Heart left ventricle (tissue), 13 donors: ENCODE measurements around the gene APOA1.

Experiments
- CTCF ChIP-seq, 12 donors: fragments of 200-600 bp; sonication (generic) in 4 of 12; IDR thresholded peaks; one replicate each; pipeline versions ENCODE4 v1.5.0 to v1.8.0; 2018 to 2022; ENCODE audit warnings: antibody characterized with exemption in 12 of 12, mild to moderate bottlenecking in 5 of 12
- POLR2A ChIP-seq, 2 donors: fragments of 450-650 bp; IDR thresholded peaks; one replicate each; pipeline ENCODE4 v1.6.1; 2017; ENCODE audit warnings: antibody characterized with exemption in 2 of 2, mild to moderate bottlenecking in 2 of 2, moderate library complexity in 2 of 2
- donor health status: ischemic (EF 13 %, LVEDD 7.1; RV severe dilation, severe dysfunction).
- donor health status: DM: no; HTN: yes; CAD: no.
- donor health status: DM: no; HTN: no; CAD: no.
- donor health status: ischemic (EF 25% LVEDD 6.9; RV normal size, moderate dysfunction).
- donor health status: ischemic (EF 25% LVEDD 5.7; RV mildly dilated, moderate dysfunction).
- donor health status: ischemic (EF 35%, LVEDD 5.7; RV mildly dilated, moderate dysfunction).
- donor health status: nonischemic (EF 11% LVEDD 7.7; RV severe dilation, severe dysfunction).
- donor health status: DM: yes; HTN: yes; CAD: no.
- donor health status: PGD.
- donor health status: ischemic (EF 29% LVEDD 5.4; RV normal size, mild dysfunction).
- donor health status: nonischemic (EF 23%, LVEDD 6.1; RV moderate dilation, normal function).

DNA sequence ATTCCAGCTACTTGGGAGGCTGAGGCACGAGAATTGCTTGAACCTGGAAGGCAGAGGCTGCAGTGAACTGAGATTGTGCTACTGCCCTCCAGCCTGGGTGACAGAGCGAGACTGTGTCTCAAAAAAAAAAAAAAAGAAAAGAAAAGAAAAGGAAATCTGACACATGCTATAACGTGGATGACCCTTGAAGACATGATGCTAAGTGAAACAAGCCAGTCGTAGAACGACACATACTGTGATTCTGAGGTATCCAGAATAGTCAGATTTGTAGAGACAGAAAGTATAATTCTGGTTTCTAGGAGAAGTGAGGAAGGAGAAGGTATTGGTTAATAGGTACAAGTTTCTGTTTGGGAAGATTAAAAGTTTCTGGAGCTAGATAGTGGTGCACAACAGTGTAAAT lies 39.1 kb downstream of the APOA1 start:
- TF ChIP-seq CTCF (IDR thresholded peaks at IDR 0.05) (no peak), POLR2A (IDR thresholded peaks at IDR 0.05) (no peak)
